Measurements from ENCODE around the gene KLF1. TPM values are rescaled to one million over a fixed set of nuclear protein-coding genes. Genes with fewer than 3 reads are reported as not detected.

The KLF1 gene
- total RNA-seq, 1 experiment from 2014 or later = not detected

GRCh38 chr19:12840091-12841079 is 46.6 kb downstream of the KLF1 start:
- ChIA-PET RAD21 (ENCODE audit: low non-redundant PET in 1 of 2, low total read pairs in 2 of 2, uncharacterized antibody in 2 of 2, unreplicated experiment in 2 of 2) (no interaction called here), CTCF (no interaction called here), POLR2A (no interaction called here)
- Histone ChIP-seq H3K27me3 (ENCODE audit: insufficient read depth, low read length) (no peaks in the 10 kb centered on the region), H3K9ac (ENCODE audit: low read length) (peak overlapping the region; percentile 24), H3K4me1 (ENCODE audit: control insufficient read depth in 1 of 2, insufficient read depth in 2 of 2, low read length in 2 of 2) (peaks cover 31 to 59% of the 10 kb centered on the region in 2 experiments), H3K4me2 (ENCODE audit: low read length) (peak overlapping the region; percentile 52), H2AFZ (ENCODE audit: low read depth, low read length, poor library complexity, severe bottlenecking) (no peak overlapping the region), H3K9me2 (ENCODE audit: insufficient read depth) (no peaks in the 10 kb centered on the region), H3K9me3 (ENCODE audit: control insufficient read depth in 1 of 2, insufficient read depth in 1 of 2, low read depth in 1 of 2, low read length in 2 of 2) (no peaks in the 10 kb centered on the region), H4K20me1 (ENCODE audit: insufficient read depth) (no peaks in the 10 kb centered on the region), H3K4me3 (replicated peaks in 1 of 2; ENCODE audit: low read depth in 1 of 2, low read length in 2 of 2) (no peak overlapping the region), H3K36me3 (ENCODE audit: control insufficient read depth in 1 of 2, insufficient read depth in 2 of 2, low read length in 2 of 2) (peaks cover 5 to 6% of the 10 kb centered on the region in 2 experiments; a peak in 1 of 4 replicates), H3K27ac (ENCODE audit: low read depth, low read length) (peak overlapping the region; percentile 46), H3K79me2 (ENCODE audit: insufficient read depth, low read length) (peaks cover 36% of the 10 kb centered on the region; the same call in 1 of the 2 replicates)
- ATAC-seq (peak; percentile 76), DNase-seq (ENCODE audit: low read depth, low spot score) (peak; percentile 93)
- no TSS peak for BruUV-seq (replicated peaks)
- intact Hi-C loops (cut with micrococcal nuclease) = no loop called here
- peak; percentile 60 for TF ChIP-seq SP1 (IDR thresholded peaks at IDR 0.05; ENCODE audit: low read depth)
- no peak for TF ChIP-seq TCF7L2 (IDR thresholded peaks at IDR 0.05; ENCODE audit: borderline replicate concordance, extremely low read depth, insufficient read depth, insufficient read length)

- H3K27me3 ChIP-seq (ENCODE audit: insufficient read depth, low read length) = no peaks in the 10 kb centered on the region
- peak overlapping the region; percentile 61 to 88 for H3K4me3 ChIP-seq (replicated peaks in 1 of 2; ENCODE audit: low read depth in 1 of 2, low read length in 2 of 2)
- peak overlapping the region; percentile 88 for H3K9ac ChIP-seq (ENCODE audit: low read length)
- ATAC-seq (no peak), DNase-seq (ENCODE audit: low read depth, low spot score) (no peak)
- H3K4me2 ChIP-seq (ENCODE audit: low read length) = peak overlapping the region; percentile 91
- no peak for TF ChIP-seq ZNF274 (IDR thresholded peaks at IDR 0.05; ENCODE audit: low read depth, low read length)
- TF ChIP-seq MAX (IDR thresholded peaks at IDR 0.05) = peak; percentile 45; the same call in 1 of the 2 replicates
- no peak for TF ChIP-seq EGR1 (IDR thresholded peaks at IDR 0.05; ENCODE audit: low read depth)
- no peaks in the 10 kb centered on the region for H4K20me1 ChIP-seq (ENCODE audit: insufficient read depth)
- no peaks in the 10 kb centered on the region for H3K9me2 ChIP-seq (ENCODE audit: insufficient read depth)
- RAD21 ChIA-PET (ENCODE audit: low non-redundant PET in 1 of 2, low total read pairs in 2 of 2, uncharacterized antibody in 2 of 2, unreplicated experiment in 2 of 2) = interaction anchor here in 1 of 2 experiments (0.7 kb wide), 1 partner anchor 171 kb away, joined by 7 read pairs; no protein-coding TSS in a partner anchor
- intact Hi-C loops (cut with micrococcal nuclease) = loop anchor here (5.0 kb wide), 2 partner anchors 37 to 122 kb away; partner anchors contain the start of genes PRDX2 and THSD8
- peaks cover 36% of the 10 kb centered on the region; the same call in 1 of the 2 replicates for H3K79me2 ChIP-seq (ENCODE audit: insufficient read depth, low read length)
- H2AFZ ChIP-seq (ENCODE audit: low read depth, low read length, poor library complexity, severe bottlenecking) = no peak overlapping the region
- peaks cover 38 to 68% of the 10 kb centered on the region in 2 experiments for H3K4me1 ChIP-seq (ENCODE audit: control insufficient read depth in 1 of 2, insufficient read depth in 2 of 2, low read length in 2 of 2)
- CTCF ChIA-PET = interaction anchor here (1.0 kb wide), 1 partner anchor 9 kb away, joined by 3 read pairs; no protein-coding TSS in a partner anchor
- no peaks in the 10 kb centered on the region for H3K9me3 ChIP-seq (ENCODE audit: control insufficient read depth in 1 of 2, insufficient read depth in 1 of 2, low read depth in 1 of 2, low read length in 2 of 2)
- POLR2A ChIA-PET = no interaction called here
- BruUV-seq (replicated peaks) = TSS peak; percentile 24
- H3K36me3 ChIP-seq (ENCODE audit: control insufficient read depth in 1 of 2, insufficient read depth in 2 of 2, low read length in 2 of 2) = peaks cover 5 to 6% of the 10 kb centered on the region in 2 experiments; a peak in 1 of 4 replicates
- peak overlapping the region; percentile 69 for H3K27ac ChIP-seq (ENCODE audit: low read depth, low read length)
Observed at GRCh38 chr19:12838886-12839756, 47.9 kb downstream of the KLF1 start.
